ENCODE data around the gene CDK5R2. TPM values are rescaled to one million over a fixed set of nuclear protein-coding genes. Genes with fewer than 3 reads are reported as not detected.

Gene CDK5R2
- total and polyA plus RNA-seq, 2 of the 13 experiments (the other 11 are each of a cell fraction or from before 2014, with no cell fraction given) = not detected

DNA sequence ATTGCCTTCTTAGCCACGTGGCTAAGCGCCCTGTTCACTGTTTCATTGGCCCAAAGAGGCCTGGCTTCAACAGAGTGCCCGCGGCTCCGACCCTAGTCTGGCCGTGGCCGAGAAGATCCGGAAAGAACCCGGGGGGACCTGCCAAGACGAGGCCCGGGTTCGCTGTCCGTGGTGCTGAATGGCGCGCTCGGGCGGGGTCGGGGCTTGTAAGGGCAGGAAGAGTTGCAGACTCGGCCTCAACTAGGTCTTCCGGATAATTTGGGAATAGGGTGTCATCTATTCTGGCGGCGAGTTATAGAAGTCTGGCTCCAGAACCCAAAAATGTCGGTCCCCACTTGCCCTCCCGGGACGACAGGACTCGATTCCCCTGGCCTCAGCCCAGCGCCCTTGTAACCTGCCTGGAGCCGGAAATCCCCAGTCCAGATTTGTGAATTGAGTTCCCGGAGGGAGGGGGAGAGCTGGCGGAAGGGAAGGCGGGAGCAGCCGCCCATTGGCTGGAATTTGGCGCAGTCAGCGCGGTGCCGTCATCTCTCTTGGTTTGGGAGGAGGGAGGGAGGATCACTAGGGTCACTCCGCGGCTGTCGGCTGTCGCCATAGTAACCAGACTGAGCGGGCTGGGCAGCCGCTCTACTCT, 3.5 kb downstream of the CDK5R2 start (continued):
- TF ChIP-seq, protein P1, sequence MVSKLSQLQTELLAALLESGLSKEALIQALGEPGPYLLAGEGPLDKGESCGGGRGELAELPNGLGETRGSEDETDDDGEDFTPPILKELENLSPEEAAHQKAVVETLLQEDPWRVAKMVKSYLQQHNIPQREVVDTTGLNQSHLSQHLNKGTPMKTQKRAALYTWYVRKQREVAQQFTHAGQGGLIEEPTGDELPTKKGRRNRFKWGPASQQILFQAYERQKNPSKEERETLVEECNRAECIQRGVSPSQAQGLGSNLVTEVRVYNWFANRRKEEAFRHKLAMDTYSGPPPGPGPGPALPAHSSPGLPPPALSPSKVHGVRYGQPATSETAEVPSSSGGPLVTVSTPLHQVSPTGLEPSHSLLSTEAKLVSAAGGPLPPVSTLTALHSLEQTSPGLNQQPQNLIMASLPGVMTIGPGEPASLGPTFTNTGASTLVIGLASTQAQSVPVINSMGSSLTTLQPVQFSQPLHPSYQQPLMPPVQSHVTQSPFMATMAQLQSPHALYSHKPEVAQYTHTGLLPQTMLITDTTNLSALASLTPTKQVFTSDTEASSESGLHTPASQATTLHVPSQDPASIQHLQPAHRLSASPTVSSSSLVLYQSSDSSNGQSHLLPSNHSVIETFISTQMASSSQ (IDR thresholded peaks at IDR 0.05; ENCODE audit: low read depth) = no peak
- TF ChIP-seq, protein P1 (CRISPR knock-in tag; IDR thresholded peaks at IDR 0.05; ENCODE audit: borderline replicate concordance) = no peak
- TF ChIP-seq DMAP1 (CRISPR knock-in tag; IDR thresholded peaks at IDR 0.05) (no peak), NCOA1 (CRISPR knock-in tag; IDR thresholded peaks at IDR 0.05) (no peak), SSRP1 (CRISPR knock-in tag; IDR thresholded peaks at IDR 0.05) (no peak), TBX3 (IDR thresholded peaks at IDR 0.05; ENCODE audit: borderline replicate concordance) (no peak), ZNF772 (CRISPR knock-in tag; IDR thresholded peaks at IDR 0.05) (peak; percentile 92), ZNF484 (CRISPR knock-in tag; IDR thresholded peaks at IDR 0.05; ENCODE audit: borderline replicate concordance, low read depth) (0 out of 2 replicates have a peak, but pooled peaks have one; percentile 39), ZFP1 (CRISPR knock-in tag; IDR thresholded peaks at IDR 0.05) (peak; percentile 57; the same call in 1 of the 2 replicates), ZSCAN29 (CRISPR knock-in tag; conservative IDR thresholded peaks at IDR 0.05) (0 out of 2 replicates have a peak, but pooled peaks have one; percentile 54), BRCA1 (CRISPR knock-in tag; IDR thresholded peaks at IDR 0.05) (peak; percentile 96), LCORL (IDR thresholded peaks at IDR 0.05) (no peak), LCORL (CRISPR knock-in tag; IDR thresholded peaks at IDR 0.05) (0 out of 2 replicates have a peak, but pooled peaks have one; percentile 42), ARNT2 (CRISPR knock-in tag; IDR thresholded peaks at IDR 0.05; ENCODE audit: low read depth) (peak; percentile 66), MTA1 (CRISPR knock-in tag; IDR thresholded peaks at IDR 0.05; ENCODE audit: borderline replicate concordance) (no peak), CCAR2 (optimal IDR thresholded peaks at IDR 0.05; ENCODE audit: low read depth, low read length) (no peak), PHF5A (CRISPR knock-in tag; IDR thresholded peaks at IDR 0.05; ENCODE audit: low read depth, unreplicated experiment) (no peak), ZNF232 (CRISPR knock-in tag; IDR thresholded peaks at IDR 0.05; ENCODE audit: borderline replicate concordance) (peak; percentile 98), RBAK (CRISPR knock-in tag; IDR thresholded peaks at IDR 0.05) (no peak)
- TF ChIP-seq, protein P2, sequence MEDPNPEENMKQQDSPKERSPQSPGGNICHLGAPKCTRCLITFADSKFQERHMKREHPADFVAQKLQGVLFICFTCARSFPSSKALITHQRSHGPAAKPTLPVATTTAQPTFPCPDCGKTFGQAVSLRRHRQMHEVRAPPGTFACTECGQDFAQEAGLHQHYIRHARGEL (CRISPR knock-in tag; IDR thresholded peaks at IDR 0.05) = no peak
- TF ChIP-seq, protein P3, sequence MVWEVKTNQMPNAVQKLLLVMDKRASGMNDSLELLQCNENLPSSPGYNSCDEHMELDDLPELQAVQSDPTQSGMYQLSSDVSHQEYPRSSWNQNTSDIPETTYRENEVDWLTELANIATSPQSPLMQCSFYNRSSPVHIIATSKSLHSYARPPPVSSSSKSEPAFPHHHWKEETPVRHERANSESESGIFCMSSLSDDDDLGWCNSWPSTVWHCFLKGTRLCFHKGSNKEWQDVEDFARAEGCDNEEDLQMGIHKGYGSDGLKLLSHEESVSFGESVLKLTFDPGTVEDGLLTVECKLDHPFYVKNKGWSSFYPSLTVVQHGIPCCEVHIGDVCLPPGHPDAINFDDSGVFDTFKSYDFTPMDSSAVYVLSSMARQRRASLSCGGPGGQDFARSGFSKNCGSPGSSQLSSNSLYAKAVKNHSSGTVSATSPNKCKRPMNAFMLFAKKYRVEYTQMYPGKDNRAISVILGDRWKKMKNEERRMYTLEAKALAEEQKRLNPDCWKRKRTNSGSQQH (CRISPR knock-in tag; IDR thresholded peaks at IDR 0.05; ENCODE audit: low read depth) = peak; percentile 64; the same call in 1 of the 2 replicates
- TF ChIP-seq, protein P4, sequence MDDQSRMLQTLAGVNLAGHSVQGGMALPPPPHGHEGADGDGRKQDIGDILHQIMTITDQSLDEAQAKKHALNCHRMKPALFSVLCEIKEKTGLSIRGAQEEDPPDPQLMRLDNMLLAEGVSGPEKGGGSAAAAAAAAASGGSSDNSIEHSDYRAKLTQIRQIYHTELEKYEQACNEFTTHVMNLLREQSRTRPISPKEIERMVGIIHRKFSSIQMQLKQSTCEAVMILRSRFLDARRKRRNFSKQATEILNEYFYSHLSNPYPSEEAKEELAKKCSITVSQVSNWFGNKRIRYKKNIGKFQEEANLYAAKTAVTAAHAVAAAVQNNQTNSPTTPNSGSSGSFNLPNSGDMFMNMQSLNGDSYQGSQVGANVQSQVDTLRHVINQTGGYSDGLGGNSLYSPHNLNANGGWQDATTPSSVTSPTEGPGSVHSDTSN (CRISPR knock-in tag; IDR thresholded peaks at IDR 0.05; ENCODE audit: borderline replicate concordance) = peak; percentile 96
- TF ChIP-seq, protein P5, sequence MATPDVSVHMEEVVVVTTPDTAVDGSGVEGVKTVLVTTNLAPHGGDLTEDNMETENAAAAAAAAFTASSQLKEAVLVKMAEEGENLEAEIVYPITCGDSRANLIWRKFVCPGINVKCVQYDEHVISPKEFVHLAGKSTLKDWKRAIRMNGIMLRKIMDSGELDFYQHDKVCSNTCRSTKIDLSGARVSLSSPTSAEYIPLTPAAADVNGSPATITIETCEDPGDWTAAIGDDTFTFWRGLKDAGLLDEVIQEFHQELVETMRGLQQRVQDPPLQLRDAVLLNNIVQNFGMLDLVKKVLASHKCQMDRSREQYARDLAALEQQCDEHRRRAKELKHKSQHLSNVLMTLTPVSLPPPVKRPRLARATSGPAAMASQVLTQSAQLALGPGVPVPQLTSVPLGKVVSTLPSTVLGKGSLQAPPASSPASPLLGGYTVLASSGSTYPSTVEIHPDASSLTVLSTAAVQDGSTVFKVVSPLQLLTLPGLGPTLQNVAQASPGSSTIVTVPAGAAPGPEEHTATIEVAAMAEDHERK (CRISPR knock-in tag; IDR thresholded peaks at IDR 0.05; ENCODE audit: low read depth) = no peak
